Activated CD8-positive, alpha-beta memory T cell treated with anti-CD3 and anti-CD28 coated beads for 48 hours (primary cell): ENCODE results near the gene DNAJC9.
"Not testable (repeated sequence)": the region's sequence is repeated elsewhere in the genome, so short reads cannot be mapped to it uniquely, and the experiment has no call there.

Experiments used
- DNase-seq, 3 experiments: peaks; one replicate each; pipeline ENCODE4 v3.0.0-alpha.2; 2020; ENCODE audit warnings: low read depth in 2 of 3, low spot score in 2 of 3

DNAJC9 gene

GRCh38 chr10:73246646-73247508 lies at the start of gene DNAJC9:
DNAJC9 (minus strand) TSS chr10:73247255; CDS start chr10:73247189, 66 bp downstream.
- peak; percentile 96 to 98 (median 97) for DNase-seq

- DNase-seq, result no peak
These were observed 46.4 kb upstream of the DNAJC9 start for GRCh38 chr10:73293461-73293860.

- no peak for DNase-seq
These were observed 42.9 kb upstream of the DNAJC9 start for GRCh38 chr10:73289958-73290357.

- DNase-seq, result no peak
These were observed 40.4 kb upstream of the DNAJC9 start for GRCh38 chr10:73287441-73287840.

- no peak for DNase-seq
These were observed 34.0 kb upstream of the DNAJC9 start for GRCh38 chr10:73281097-73281496.

GRCh38 chr10:73264423-73264822 lies 17.4 kb upstream of the DNAJC9 start:
- DNase-seq, result no peak

- no peak for DNase-seq
These were observed 16.8 kb upstream of the DNAJC9 start for GRCh38 chr10:73263693-73264347.

GRCh38 chr10:73262880-73263555 lies 16.0 kb upstream of the DNAJC9 start:
- no peak for DNase-seq

- DNase-seq, result no peak
These were observed 15.2 kb upstream of the DNAJC9 start for GRCh38 chr10:73262105-73262730.

GRCh38 chr10:73261362-73261995 lies 14.4 kb upstream of the DNAJC9 start:
- DNase-seq, result no peak

- DNase-seq, result not testable (repeated sequence)
These were observed 11.6 kb upstream of the DNAJC9 start for GRCh38 chr10:73258612-73259011.

- DNase-seq, result no peak
These were observed 6.1 kb upstream of the DNAJC9 start for GRCh38 chr10:73253225-73253555.

- peak; percentile 74 to 82 (median 78) for DNase-seq
These were observed 5.6 kb upstream of the DNAJC9 start, which contains the start of gene MRPS16 for GRCh38 chr10:73252445-73253224. MRPS16 (minus strand) TSS chr10:73252644; CDS start chr10:73252482, 162 bp downstream.

GRCh38 chr10:73251683-73252444 lies 4.8 kb upstream of the DNAJC9 start:
- DNase-seq, result no peak

- DNase-seq, result no peak
These were observed 1.2 kb upstream of the DNAJC9 start for GRCh38 chr10:73248259-73248724.

- DNase-seq, result no peak
These were observed 629 bp upstream of the DNAJC9 start for GRCh38 chr10:73247509-73248258.

- DNase-seq, result no peak
These were observed 771 bp downstream of the DNAJC9 start for GRCh38 chr10:73246322-73246645.

- no peak for DNase-seq
These were observed 2.1 kb downstream of the DNAJC9 start for GRCh38 chr10:73244866-73245477.
